Neural cell (in vitro differentiated cells): ENCODE results near the gene FZR1. TPM values are rescaled to one million over a fixed set of nuclear protein-coding genes. Genes with fewer than 3 reads are reported as not detected.

Source experiments
- H2AFZ ChIP-seq: fragments of 200-600, 300-800 bp; sonication (generic), shearing (Covaris generic); 2 replicates; pipeline ENCODE4 v1.6.0; 2014; ENCODE audit warnings: low read depth, mild to moderate bottlenecking, antibody characterized with exemption, low read length, moderate library complexity
- H3F3A ChIP-seq: fragments of 200-600 bp; shearing (Covaris generic); 2 replicates; pipeline ENCODE4 v1.6.1; 2016; ENCODE audit warnings: mild to moderate bottlenecking, moderate library complexity, mixed read lengths, antibody characterized with exemption, low read length; ENCODE audit not compliant: insufficient read depth, poor library complexity, severe bottlenecking
- H3K27ac ChIP-seq: fragments of 200-600, 300-800 bp; sonication (generic), shearing (Covaris generic); 2 replicates; pipeline ENCODE4 v1.5.1; 2014; ENCODE audit warnings: mild to moderate bottlenecking, low read length, moderate library complexity
- H3K27me3 ChIP-seq: fragments of 300-800, 200-600 bp; sonication (generic), shearing (Covaris generic); 2 replicates; pipeline ENCODE4 v1.6.0; 2014; ENCODE audit warnings: mild to moderate bottlenecking, low read depth, low read length, moderate library complexity; ENCODE audit not compliant: insufficient read depth
- H3K36me3 ChIP-seq: fragments of 300-800, 200-600 bp; sonication (generic), shearing (Covaris generic); 2 replicates; pipeline ENCODE4 v1.5.1; 2014; ENCODE audit warnings: mild to moderate bottlenecking, antibody characterized with exemption, low read length, moderate library complexity; ENCODE audit not compliant: insufficient read depth
- H3K4me2 ChIP-seq: fragments of 300-800, 200-600 bp; sonication (generic), shearing (Covaris generic); 2 replicates; pipeline ENCODE4 v1.6.0; 2014; ENCODE audit warnings: mild to moderate bottlenecking, low read length
- H3K4me3 ChIP-seq: fragments of 300-800, 200-600 bp; sonication (generic), shearing (Covaris generic); 2 replicates; pipeline ENCODE4 v1.5.1; 2014; ENCODE audit warnings: mild to moderate bottlenecking, low read length, moderate library complexity
- H3K79me2 ChIP-seq: fragments of 200-600 bp; shearing (Covaris generic); replicated peaks from 2 replicates; pipeline ENCODE4 v1.6.0; 2014; ENCODE audit warnings: mild to moderate bottlenecking, low read length, moderate library complexity; ENCODE audit not compliant: insufficient read depth
- H3K9ac ChIP-seq: fragments of 300-800, 200-600 bp; sonication (generic), shearing (Covaris generic); 2 replicates; pipeline ENCODE4 v1.6.1; 2016; ENCODE audit warnings: mild to moderate bottlenecking, low read length, mixed read lengths
- H3K9me2 ChIP-seq: fragments of 200-600 bp; shearing (Covaris generic); 2 replicates; pipeline ENCODE4 v1.6.1; 2016; ENCODE audit warnings: mild to moderate bottlenecking, low read length, mixed read lengths; ENCODE audit not compliant: insufficient read depth
- H3K9me3 ChIP-seq: fragments of 200-600, 300-800 bp; sonication (generic), shearing (Covaris generic); 2 replicates; pipeline ENCODE4 v1.6.1; 2016; ENCODE audit warnings: mild to moderate bottlenecking, mixed run types, low read length, moderate library complexity, mixed read lengths
- H4K20me1 ChIP-seq: fragments of 200-600 bp; shearing (Covaris generic); 2 replicates; pipeline ENCODE4 v1.6.1; 2016; ENCODE audit warnings: mild to moderate bottlenecking, mixed run types; ENCODE audit not compliant: insufficient read depth
- EP300 ChIP-seq: fragments of 450-650 bp; conservative IDR thresholded peaks from 2 replicates; pipeline ENCODE4 v1.6.1; 2014; ENCODE audit warnings: antibody characterized with exemption, mild to moderate bottlenecking, moderate library complexity; ENCODE audit not compliant: poor library complexity, severe bottlenecking
- EZH2 ChIP-seq: fragments of 200-600, 300-800 bp; shearing (Covaris generic), sonication (generic); IDR thresholded peaks from 2 replicates; pipeline ENCODE4 v1.6.1; 2014; ENCODE audit warnings: antibody characterized with exemption, low read length, borderline replicate concordance, mild to moderate bottlenecking; ENCODE audit not compliant: insufficient read depth, poor library complexity, severe bottlenecking
- MXI1 ChIP-seq: fragments of 450-650 bp; conservative IDR thresholded peaks from 2 replicates; pipeline ENCODE4 v1.6.1; 2014; ENCODE audit warnings: antibody characterized with exemption, mild to moderate bottlenecking; ENCODE audit not compliant: poor library complexity, severe bottlenecking
- POLR2AphosphoS5 ChIP-seq: IDR thresholded peaks from 2 replicates; pipeline ENCODE4 v1.6.1; 2012
- RAD21 ChIP-seq: fragments of 450-650 bp; conservative IDR thresholded peaks from 2 replicates; pipeline ENCODE4 v1.6.1; 2014; ENCODE audit warnings: antibody characterized with exemption, mild to moderate bottlenecking, moderate library complexity
- SMC3 ChIP-seq: fragments of 450-650 bp; conservative IDR thresholded peaks from 2 replicates; pipeline ENCODE4 v1.6.1; 2014; ENCODE audit warnings: antibody characterized with exemption, mild to moderate bottlenecking, moderate library complexity; ENCODE audit not compliant: poor library complexity
- TAF1 ChIP-seq: IDR thresholded peaks from 2 replicates; pipeline ENCODE4 v1.6.1; 2012; ENCODE audit warnings: low read depth
- polyA plus RNA-seq: library from polyadenylated mRNA; depleted of rRNA; stranded (reverse); fragments of >200 nt; gene quantifications from 2 replicates; pipeline ENCODE4 v1.2.3, GENCODE V29; 2014
- TF ChIP-seq, protein P1 (sequence below): IDR thresholded peaks from 2 replicates; pipeline ENCODE4 v1.6.1; 2012; ENCODE audit warnings: borderline replicate concordance
- TF ChIP-seq, protein P2 (sequence below): fragments of 450-650 bp; IDR thresholded peaks from 2 replicates; pipeline ENCODE4 v1.5.1; 2014; ENCODE audit warnings: antibody characterized with exemption, mild to moderate bottlenecking, moderate library complexity; ENCODE audit not compliant: poor library complexity, severe bottlenecking

FZR1 gene
- polyA plus RNA-seq, 1 donor from 2014 or later = 55.7 TPM

DNA sequence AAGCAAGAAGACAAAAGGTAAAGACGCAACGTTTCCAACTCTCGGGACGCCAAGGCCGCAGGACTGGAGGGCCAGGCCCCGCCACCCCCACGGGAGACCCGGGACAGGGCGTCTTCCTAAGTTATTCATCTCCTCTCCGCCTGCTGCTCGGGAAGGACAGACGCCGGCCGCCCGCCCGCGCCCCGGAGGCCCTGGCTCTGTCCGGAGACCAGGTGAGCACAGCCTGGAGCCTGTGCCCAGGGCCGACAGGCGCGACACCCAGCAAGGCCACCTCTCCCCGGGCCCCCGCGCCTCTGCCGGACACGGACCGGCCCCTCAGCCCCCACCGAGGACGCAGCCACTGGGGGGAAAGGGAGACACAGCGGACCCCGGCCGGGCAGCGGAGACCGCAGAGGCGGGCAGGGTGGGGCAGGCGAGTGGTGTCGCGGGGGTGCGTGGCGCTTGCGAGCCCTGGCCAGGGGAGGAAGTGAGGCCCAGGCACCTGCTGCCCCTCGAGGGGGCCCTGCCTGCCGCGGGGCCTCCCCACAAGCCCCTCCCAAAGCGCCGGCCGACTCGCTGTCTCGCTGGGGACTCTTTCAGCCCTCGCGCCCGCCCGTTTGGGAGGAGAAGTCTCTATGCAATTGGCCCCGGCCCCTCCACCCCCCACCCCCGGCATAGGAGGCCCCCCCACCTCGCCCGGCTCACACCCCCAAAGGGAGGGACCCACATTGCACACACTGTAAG, 43.0 kb upstream of the FZR1 start:
- no peak overlapping the region for H2AFZ ChIP-seq
- no peak overlapping the region for H3K27ac ChIP-seq
- H3K79me2 ChIP-seq = no peaks in the 10 kb centered on the region
- H3K4me2 ChIP-seq = no peak overlapping the region
- no peaks in the 10 kb centered on the region for H3F3A ChIP-seq
- TF ChIP-seq, protein P1, sequence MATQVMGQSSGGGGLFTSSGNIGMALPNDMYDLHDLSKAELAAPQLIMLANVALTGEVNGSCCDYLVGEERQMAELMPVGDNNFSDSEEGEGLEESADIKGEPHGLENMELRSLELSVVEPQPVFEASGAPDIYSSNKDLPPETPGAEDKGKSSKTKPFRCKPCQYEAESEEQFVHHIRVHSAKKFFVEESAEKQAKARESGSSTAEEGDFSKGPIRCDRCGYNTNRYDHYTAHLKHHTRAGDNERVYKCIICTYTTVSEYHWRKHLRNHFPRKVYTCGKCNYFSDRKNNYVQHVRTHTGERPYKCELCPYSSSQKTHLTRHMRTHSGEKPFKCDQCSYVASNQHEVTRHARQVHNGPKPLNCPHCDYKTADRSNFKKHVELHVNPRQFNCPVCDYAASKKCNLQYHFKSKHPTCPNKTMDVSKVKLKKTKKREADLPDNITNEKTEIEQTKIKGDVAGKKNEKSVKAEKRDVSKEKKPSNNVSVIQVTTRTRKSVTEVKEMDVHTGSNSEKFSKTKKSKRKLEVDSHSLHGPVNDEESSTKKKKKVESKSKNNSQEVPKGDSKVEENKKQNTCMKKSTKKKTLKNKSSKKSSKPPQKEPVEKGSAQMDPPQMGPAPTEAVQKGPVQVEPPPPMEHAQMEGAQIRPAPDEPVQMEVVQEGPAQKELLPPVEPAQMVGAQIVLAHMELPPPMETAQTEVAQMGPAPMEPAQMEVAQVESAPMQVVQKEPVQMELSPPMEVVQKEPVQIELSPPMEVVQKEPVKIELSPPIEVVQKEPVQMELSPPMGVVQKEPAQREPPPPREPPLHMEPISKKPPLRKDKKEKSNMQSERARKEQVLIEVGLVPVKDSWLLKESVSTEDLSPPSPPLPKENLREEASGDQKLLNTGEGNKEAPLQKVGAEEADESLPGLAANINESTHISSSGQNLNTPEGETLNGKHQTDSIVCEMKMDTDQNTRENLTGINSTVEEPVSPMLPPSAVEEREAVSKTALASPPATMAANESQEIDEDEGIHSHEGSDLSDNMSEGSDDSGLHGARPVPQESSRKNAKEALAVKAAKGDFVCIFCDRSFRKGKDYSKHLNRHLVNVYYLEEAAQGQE = no peak
- TF ChIP-seq POLR2AphosphoS5 = no peak
- TF ChIP-seq RAD21 = no peak
- no peak for TF ChIP-seq SMC3
- no peak for TF ChIP-seq EP300
- TF ChIP-seq, protein P2, sequence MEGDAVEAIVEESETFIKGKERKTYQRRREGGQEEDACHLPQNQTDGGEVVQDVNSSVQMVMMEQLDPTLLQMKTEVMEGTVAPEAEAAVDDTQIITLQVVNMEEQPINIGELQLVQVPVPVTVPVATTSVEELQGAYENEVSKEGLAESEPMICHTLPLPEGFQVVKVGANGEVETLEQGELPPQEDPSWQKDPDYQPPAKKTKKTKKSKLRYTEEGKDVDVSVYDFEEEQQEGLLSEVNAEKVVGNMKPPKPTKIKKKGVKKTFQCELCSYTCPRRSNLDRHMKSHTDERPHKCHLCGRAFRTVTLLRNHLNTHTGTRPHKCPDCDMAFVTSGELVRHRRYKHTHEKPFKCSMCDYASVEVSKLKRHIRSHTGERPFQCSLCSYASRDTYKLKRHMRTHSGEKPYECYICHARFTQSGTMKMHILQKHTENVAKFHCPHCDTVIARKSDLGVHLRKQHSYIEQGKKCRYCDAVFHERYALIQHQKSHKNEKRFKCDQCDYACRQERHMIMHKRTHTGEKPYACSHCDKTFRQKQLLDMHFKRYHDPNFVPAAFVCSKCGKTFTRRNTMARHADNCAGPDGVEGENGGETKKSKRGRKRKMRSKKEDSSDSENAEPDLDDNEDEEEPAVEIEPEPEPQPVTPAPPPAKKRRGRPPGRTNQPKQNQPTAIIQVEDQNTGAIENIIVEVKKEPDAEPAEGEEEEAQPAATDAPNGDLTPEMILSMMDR = no peak
- no peak for TF ChIP-seq TAF1
- TF ChIP-seq EZH2 = no peak
- no peak for TF ChIP-seq MXI1
- H3K9ac ChIP-seq = no peak overlapping the region
- H3K9me2 ChIP-seq = no peaks in the 10 kb centered on the region
- no peaks in the 10 kb centered on the region for H3K9me3 ChIP-seq
- no peaks in the 10 kb centered on the region for H3K36me3 ChIP-seq
- peaks cover 39% of the 10 kb centered on the region for H3K27me3 ChIP-seq
- no peaks in the 10 kb centered on the region for H4K20me1 ChIP-seq
- no peak overlapping the region for H3K4me3 ChIP-seq

DNA sequence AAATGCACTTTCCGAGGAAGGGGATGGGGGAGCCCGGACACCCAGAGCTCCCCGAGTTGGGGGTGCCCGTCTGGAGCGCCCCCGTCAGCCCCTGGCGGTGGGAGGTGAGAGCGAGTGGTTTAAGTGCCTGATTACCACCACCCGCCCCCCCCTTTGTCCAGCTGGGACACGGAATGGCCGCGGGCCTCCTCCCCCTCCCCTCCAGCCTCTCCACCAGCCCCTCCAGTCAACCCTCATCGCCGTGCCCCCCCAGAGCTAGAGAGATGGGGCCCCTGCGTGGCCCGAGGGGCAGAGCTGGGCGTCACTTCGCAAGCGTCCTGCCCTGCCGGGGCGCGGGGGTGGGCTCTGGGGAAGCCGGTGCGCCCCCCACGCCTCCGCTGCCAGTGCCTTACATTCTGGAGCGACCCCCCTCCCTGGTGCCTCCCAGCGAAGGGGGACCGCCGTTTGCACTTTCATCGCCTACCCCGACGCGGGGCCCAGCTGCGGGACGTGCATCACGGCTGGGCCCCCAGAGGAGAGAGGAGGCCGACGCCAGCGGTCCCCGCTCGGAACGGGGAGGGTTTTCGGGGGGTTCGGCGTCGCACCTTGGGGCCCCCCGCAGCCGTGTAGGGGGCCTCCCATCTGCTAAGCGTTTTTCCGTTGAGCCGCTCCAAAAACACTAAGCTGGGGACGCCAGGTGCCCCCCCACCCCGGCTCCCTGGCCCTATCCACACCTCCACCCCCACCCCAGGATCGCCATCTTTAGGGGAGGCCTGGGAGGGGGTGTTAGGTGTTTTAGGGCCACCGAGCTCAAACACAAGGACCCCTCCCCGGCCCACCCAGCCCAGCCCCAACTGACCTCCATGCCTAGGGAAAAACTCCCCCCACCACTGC, 42.2 kb upstream of the FZR1 start:
- H3K36me3 ChIP-seq = no peaks in the 10 kb centered on the region
- H3K4me2 ChIP-seq = no peak overlapping the region
- no peaks in the 10 kb centered on the region for H3K9me2 ChIP-seq
- no peaks in the 10 kb centered on the region for H4K20me1 ChIP-seq
- peaks cover 39% of the 10 kb centered on the region for H3K27me3 ChIP-seq
- H3F3A ChIP-seq = no peaks in the 10 kb centered on the region
- no peaks in the 10 kb centered on the region for H3K79me2 ChIP-seq
- H3K27ac ChIP-seq = no peak overlapping the region
- H3K9ac ChIP-seq = no peak overlapping the region
- H2AFZ ChIP-seq = no peak overlapping the region
- no peak overlapping the region for H3K4me3 ChIP-seq
- TF ChIP-seq TAF1 (no peak), EP300 (no peak), SMC3 (no peak)
- TF ChIP-seq, protein P2 = no peak
- no peaks in the 10 kb centered on the region for H3K9me3 ChIP-seq
